Mucosa of stomach (tissue), 1 donor: ENCODE measurements around the gene NMT1.

Experiments used
- H3K27me3 ChIP-seq: one replicate; pipeline ENCODE4 v1.7.0; 2013; ENCODE audit warnings: mild to moderate bottlenecking, low read length; ENCODE audit not compliant: control insufficient read depth, insufficient read depth
- H3K36me3 ChIP-seq: one replicate; pipeline ENCODE4 v1.7.0; 2013; ENCODE audit warnings: low read length; ENCODE audit not compliant: control insufficient read depth, insufficient read depth
- H3K4me1 ChIP-seq: one replicate; pipeline ENCODE4 v1.7.0; 2013; ENCODE audit warnings: mild to moderate bottlenecking, low read length; ENCODE audit not compliant: control insufficient read depth, insufficient read depth
- H3K4me3 ChIP-seq: one replicate; pipeline ENCODE4 v1.7.0; 2013; ENCODE audit warnings: low read length
- H3K9ac ChIP-seq: one replicate; pipeline ENCODE4 v1.7.0; 2013; ENCODE audit warnings: mild to moderate bottlenecking, low read length, moderate library complexity
- H3K9me3 ChIP-seq: one replicate; pipeline ENCODE4 v1.7.0; 2013; ENCODE audit warnings: mild to moderate bottlenecking, low read length, moderate library complexity; ENCODE audit not compliant: control insufficient read depth
- donor health status: Pancreatic carcinoma.

NMT1 gene

GRCh38 chr17:45063198-45063597, 2.1 kb downstream of the NMT1 start:
- H3K4me3 ChIP-seq, result no peak overlapping the region
- H3K36me3 ChIP-seq, result peaks cover 4% of the 10 kb centered on the region
- H3K9me3 ChIP-seq, result no peaks in the 10 kb centered on the region
- H3K9ac ChIP-seq, result no peak overlapping the region
- H3K27me3 ChIP-seq, result no peaks in the 10 kb centered on the region
- H3K4me1 ChIP-seq, result peaks cover 9% of the 10 kb centered on the region

- no peaks in the 10 kb centered on the region for H3K4me1 ChIP-seq
- no peak overlapping the region for H3K4me3 ChIP-seq
- no peaks in the 10 kb centered on the region for H3K27me3 ChIP-seq
- no peaks in the 10 kb centered on the region for H3K9me3 ChIP-seq
- no peak overlapping the region for H3K9ac ChIP-seq
- peaks cover 4% of the 10 kb centered on the region for H3K36me3 ChIP-seq
Measured at GRCh38 chr17:45067637-45068036, 6.5 kb downstream of the NMT1 start.

- Histone ChIP-seq H3K27me3 (no peaks in the 10 kb centered on the region), H3K4me3 (no peak overlapping the region), H3K9ac (no peak overlapping the region), H3K36me3 (peaks cover 4% of the 10 kb centered on the region), H3K4me1 (no peaks in the 10 kb centered on the region), H3K9me3 (no peaks in the 10 kb centered on the region)
Measured at GRCh38 chr17:45070001-45070400, 8.9 kb downstream of the NMT1 start.

GRCh38 chr17:45070809-45071208, 9.7 kb downstream of the NMT1 start:
- Histone ChIP-seq H3K36me3 (peaks cover 4% of the 10 kb centered on the region), H3K9ac (no peak overlapping the region), H3K9me3 (no peaks in the 10 kb centered on the region), H3K4me1 (no peaks in the 10 kb centered on the region), H3K27me3 (no peaks in the 10 kb centered on the region), H3K4me3 (no peak overlapping the region)

- Histone ChIP-seq H3K9ac (no peak overlapping the region), H3K4me1 (no peaks in the 10 kb centered on the region), H3K9me3 (no peaks in the 10 kb centered on the region), H3K27me3 (no peaks in the 10 kb centered on the region), H3K4me3 (no peak overlapping the region), H3K36me3 (no peaks in the 10 kb centered on the region)
Measured at GRCh38 chr17:45073414-45074070, 12.4 kb downstream of the NMT1 start.

- Histone ChIP-seq H3K27me3 (no peaks in the 10 kb centered on the region), H3K9me3 (no peaks in the 10 kb centered on the region), H3K4me3 (no peak overlapping the region), H3K9ac (no peak overlapping the region), H3K36me3 (no peaks in the 10 kb centered on the region), H3K4me1 (no peaks in the 10 kb centered on the region)
Measured at GRCh38 chr17:45077643-45078042, 16.5 kb downstream of the NMT1 start.

- Histone ChIP-seq H3K4me1 (no peaks in the 10 kb centered on the region), H3K36me3 (no peaks in the 10 kb centered on the region), H3K9ac (no peak overlapping the region), H3K4me3 (no peak overlapping the region), H3K27me3 (no peaks in the 10 kb centered on the region), H3K9me3 (no peaks in the 10 kb centered on the region)
Measured at GRCh38 chr17:45081047-45081703, 20.1 kb downstream of the NMT1 start.

GRCh38 chr17:45086391-45086790, 25.3 kb downstream of the NMT1 start:
- Histone ChIP-seq H3K36me3 (peaks cover 4% of the 10 kb centered on the region), H3K4me3 (no peak overlapping the region), H3K9ac (no peak overlapping the region), H3K9me3 (no peaks in the 10 kb centered on the region), H3K27me3 (no peaks in the 10 kb centered on the region), H3K4me1 (no peaks in the 10 kb centered on the region)

GRCh38 chr17:45086865-45087503, 25.9 kb downstream of the NMT1 start:
- Histone ChIP-seq H3K4me1 (no peaks in the 10 kb centered on the region), H3K9ac (no peak overlapping the region), H3K9me3 (no peaks in the 10 kb centered on the region), H3K4me3 (no peak overlapping the region), H3K36me3 (peaks cover 4% of the 10 kb centered on the region), H3K27me3 (no peaks in the 10 kb centered on the region)

- no peak overlapping the region for H3K9ac ChIP-seq
- peaks cover 4% of the 10 kb centered on the region for H3K36me3 ChIP-seq
- no peaks in the 10 kb centered on the region for H3K9me3 ChIP-seq
- H3K27me3 ChIP-seq, result no peaks in the 10 kb centered on the region
- H3K4me3 ChIP-seq, result no peak overlapping the region
- H3K4me1 ChIP-seq, result no peaks in the 10 kb centered on the region
Measured at GRCh38 chr17:45087504-45087975, 26.4 kb downstream of the NMT1 start.

GRCh38 chr17:45087978-45088377, 26.9 kb downstream of the NMT1 start:
- Histone ChIP-seq H3K4me3 (no peak overlapping the region), H3K9ac (no peak overlapping the region), H3K9me3 (no peaks in the 10 kb centered on the region), H3K36me3 (peaks cover 4% of the 10 kb centered on the region), H3K4me1 (peaks cover under 1% of the 10 kb centered on the region), H3K27me3 (no peaks in the 10 kb centered on the region)

- Histone ChIP-seq H3K9ac (no peak overlapping the region), H3K4me3 (no peak overlapping the region), H3K27me3 (no peaks in the 10 kb centered on the region), H3K9me3 (no peaks in the 10 kb centered on the region), H3K4me1 (peaks cover 8% of the 10 kb centered on the region), H3K36me3 (peaks cover 4% of the 10 kb centered on the region)
Measured at GRCh38 chr17:45088741-45089140, 27.6 kb downstream of the NMT1 start.
